Measurements from ENCODE around the gene MN1.

Gene MN1

GRCh38 chr22:27798511-27799014 is 3.0 kb downstream of the MN1 start (continued):
- TF ChIP-seq POU6F1 (CRISPR knock-in tag; IDR thresholded peaks at IDR 0.05; ENCODE audit: borderline replicate concordance, low read depth) (no peak), RARB (CRISPR knock-in tag; IDR thresholded peaks at IDR 0.05) (no peak), OSR1 (CRISPR knock-in tag; IDR thresholded peaks at IDR 0.05) (no peak), ARNTL (CRISPR knock-in tag; IDR thresholded peaks at IDR 0.05; ENCODE audit: borderline replicate concordance, low read depth) (no peak), ESRRG (CRISPR knock-in tag; IDR thresholded peaks at IDR 0.05) (no peak), TCF4 (CRISPR knock-in tag; IDR thresholded peaks at IDR 0.05; ENCODE audit: borderline replicate concordance) (no peak), ZFP30 (CRISPR knock-in tag; IDR thresholded peaks at IDR 0.05) (no peak)

GRCh38 chr22:27797520-27798391 is 3.8 kb downstream of the MN1 start:
- TF ChIP-seq RARB (CRISPR knock-in tag; IDR thresholded peaks at IDR 0.05) (no peak), SNAI2 (CRISPR knock-in tag; IDR thresholded peaks at IDR 0.05) (no peak), POU6F1 (CRISPR knock-in tag; IDR thresholded peaks at IDR 0.05; ENCODE audit: borderline replicate concordance, low read depth) (no peak), CSRNP3 (CRISPR knock-in tag; IDR thresholded peaks at IDR 0.05) (no peak), ZFP3 (CRISPR knock-in tag; IDR thresholded peaks at IDR 0.05) (no peak), ZNF565 (CRISPR knock-in tag; conservative IDR thresholded peaks at IDR 0.05; ENCODE audit: low read depth) (no peak), ZNF8 (CRISPR knock-in tag; IDR thresholded peaks at IDR 0.05) (no peak), ZC3H10 (CRISPR knock-in tag; IDR thresholded peaks at IDR 0.05) (no peak), GLIS3 (CRISPR knock-in tag; IDR thresholded peaks at IDR 0.05) (no peak)
- no peak for ATAC-seq

- no peak for ATAC-seq
Observed at GRCh38 chr22:27796829-27797519, 4.6 kb downstream of the MN1 start.

GRCh38 chr22:27795696-27796517 is 5.6 kb downstream of the MN1 start:
- ATAC-seq: no peak
- TF ChIP-seq RARB (CRISPR knock-in tag; IDR thresholded peaks at IDR 0.05) (no peak), GLIS3 (CRISPR knock-in tag; IDR thresholded peaks at IDR 0.05) (no peak), PPARA (CRISPR knock-in tag; IDR thresholded peaks at IDR 0.05; ENCODE audit: borderline replicate concordance) (no peak), CSRNP3 (CRISPR knock-in tag; IDR thresholded peaks at IDR 0.05) (no peak), ZC3H10 (CRISPR knock-in tag; IDR thresholded peaks at IDR 0.05) (no peak), ZFP30 (CRISPR knock-in tag; IDR thresholded peaks at IDR 0.05) (no peak), CREB5 (CRISPR knock-in tag; IDR thresholded peaks at IDR 0.05; ENCODE audit: low read depth) (no peak), ZNF8 (CRISPR knock-in tag; IDR thresholded peaks at IDR 0.05) (no peak), TOX (CRISPR knock-in tag; IDR thresholded peaks at IDR 0.05; ENCODE audit: borderline replicate concordance) (no peak), ZFP3 (CRISPR knock-in tag; IDR thresholded peaks at IDR 0.05) (no peak), OSR1 (CRISPR knock-in tag; IDR thresholded peaks at IDR 0.05) (no peak), ZNF70 (CRISPR knock-in tag; IDR thresholded peaks at IDR 0.05) (no peak), ZNF565 (CRISPR knock-in tag; conservative IDR thresholded peaks at IDR 0.05; ENCODE audit: low read depth) (no peak), SNAI2 (CRISPR knock-in tag; IDR thresholded peaks at IDR 0.05) (no peak)

More at GRCh38 chr22:27796829-27797519, 4.6 kb downstream of the MN1 start:
- TF ChIP-seq BACH2 (CRISPR knock-in tag; IDR thresholded peaks at IDR 0.05; ENCODE audit: borderline replicate concordance) (no peak), ZNF70 (CRISPR knock-in tag; IDR thresholded peaks at IDR 0.05) (no peak), ISL1 (CRISPR knock-in tag; IDR thresholded peaks at IDR 0.05) (no peak)

All from SK-N-SH treated with all-trans-retinoic acid at 6 μM for 48 hours (cell line).